ENCODE data around the gene SIGLEC9. TPM values are rescaled to one million over a fixed set of nuclear protein-coding genes. Genes with fewer than 3 reads are reported as not detected.

The SIGLEC9 gene
- total and polyA plus RNA-seq, 2 donors (not counting 1 experiment from before 2014, with no cell fraction given) = 0.72 TPM; not detected in 1

DNA sequence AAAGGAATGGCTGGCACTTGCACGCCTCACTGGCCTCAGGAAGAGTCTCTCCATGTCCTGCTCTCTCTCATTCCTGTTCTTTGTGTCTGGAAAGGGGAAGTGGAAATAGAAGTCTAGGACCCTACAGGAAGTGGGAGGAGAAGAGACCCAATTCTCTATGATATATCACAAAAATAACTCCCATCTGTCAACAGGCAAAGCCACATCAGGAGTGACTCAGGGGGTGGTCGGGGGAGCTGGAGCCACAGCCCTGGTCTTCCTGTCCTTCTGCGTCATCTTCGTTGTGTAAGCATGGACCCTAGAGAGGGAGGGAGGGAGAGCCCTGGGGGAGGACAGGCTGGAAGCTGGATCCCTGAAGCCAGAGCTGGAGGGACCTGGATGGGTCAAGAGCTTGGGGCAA is 3.0 kb downstream of the SIGLEC9 start:
- 0% methylated on average over 3 of the region's 4 CpGs for WGBS (ENCODE audit: insufficient coverage)
- ChIA-PET POLR2A (no interaction called here), CTCF (no interaction called here)
- peaks cover 0 to 27% (median 3%) of the 10 kb centered on the region in 4 experiments for H3K27me3 ChIP-seq (replicated peaks in 1 of 4; ENCODE audit: control extremely low read depth in 1 of 4, control insufficient read depth in 3 of 4, insufficient read depth in 4 of 4, low read length in 3 of 4)
- no peak for TF ChIP-seq EZH2 (IDR thresholded peaks at IDR 0.05; ENCODE audit: borderline replicate concordance, insufficient read depth, low read depth, low read length, poor library complexity, severe bottlenecking)
- TF ChIP-seq, protein P1, sequence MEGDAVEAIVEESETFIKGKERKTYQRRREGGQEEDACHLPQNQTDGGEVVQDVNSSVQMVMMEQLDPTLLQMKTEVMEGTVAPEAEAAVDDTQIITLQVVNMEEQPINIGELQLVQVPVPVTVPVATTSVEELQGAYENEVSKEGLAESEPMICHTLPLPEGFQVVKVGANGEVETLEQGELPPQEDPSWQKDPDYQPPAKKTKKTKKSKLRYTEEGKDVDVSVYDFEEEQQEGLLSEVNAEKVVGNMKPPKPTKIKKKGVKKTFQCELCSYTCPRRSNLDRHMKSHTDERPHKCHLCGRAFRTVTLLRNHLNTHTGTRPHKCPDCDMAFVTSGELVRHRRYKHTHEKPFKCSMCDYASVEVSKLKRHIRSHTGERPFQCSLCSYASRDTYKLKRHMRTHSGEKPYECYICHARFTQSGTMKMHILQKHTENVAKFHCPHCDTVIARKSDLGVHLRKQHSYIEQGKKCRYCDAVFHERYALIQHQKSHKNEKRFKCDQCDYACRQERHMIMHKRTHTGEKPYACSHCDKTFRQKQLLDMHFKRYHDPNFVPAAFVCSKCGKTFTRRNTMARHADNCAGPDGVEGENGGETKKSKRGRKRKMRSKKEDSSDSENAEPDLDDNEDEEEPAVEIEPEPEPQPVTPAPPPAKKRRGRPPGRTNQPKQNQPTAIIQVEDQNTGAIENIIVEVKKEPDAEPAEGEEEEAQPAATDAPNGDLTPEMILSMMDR (IDR thresholded peaks at IDR 0.05) = no peak
- peak overlapping the region in 1 of 5 experiments; percentile 41 for H3K4me3 ChIP-seq (ENCODE audit: control extremely low read depth in 1 of 5, extremely low read depth in 1 of 5, insufficient read depth in 1 of 5, low read depth in 2 of 5, low read length in 4 of 5)
- H3K27ac ChIP-seq (ENCODE audit: low read length in 2 of 2) = no peak overlapping the region
- H3K27ac Mint-ChIP-seq = no peak overlapping the region
- no peak overlapping the region for H3K4me3 Mint-ChIP-seq
- peaks cover 36% of the 10 kb centered on the region for H3K27me3 Mint-ChIP-seq
- no peak overlapping the region for H3K4me2 ChIP-seq (replicated peaks; ENCODE audit: low read depth, low read length, poor library complexity, severe bottlenecking)
- no peak overlapping the region for H3K9ac ChIP-seq (ENCODE audit: low read length)
- ATAC-seq (ENCODE audit: low read depth) = no peak
- peaks cover 13% of the 10 kb centered on the region for H3K4me1 Mint-ChIP-seq
- no peaks in the 10 kb centered on the region for H4K20me1 ChIP-seq (ENCODE audit: control insufficient read depth, insufficient read depth, low read length, poor library complexity, severe bottlenecking)
- H3K4me1 ChIP-seq (ENCODE audit: control insufficient read depth in 2 of 2, insufficient read depth in 2 of 2, low read length in 2 of 2) = peaks cover 8 to 14% of the 10 kb centered on the region in 2 donors
- no peak for DNase-seq
- intact Hi-C loops (cut with micrococcal nuclease) = no loop called here
- no peaks in the 10 kb centered on the region for H3K36me3 ChIP-seq (replicated peaks in 1 of 2; ENCODE audit: control extremely low read depth in 1 of 2, control insufficient read depth in 1 of 2, extremely low read depth in 1 of 2, insufficient read depth in 2 of 2, low read length in 1 of 2)
- H3K79me2 ChIP-seq (ENCODE audit: control insufficient read depth, insufficient read depth, low read length) = no peaks in the 10 kb centered on the region
- H3K9me3 ChIP-seq (ENCODE audit: control extremely low read depth in 1 of 3, control insufficient read depth in 2 of 3, insufficient read depth in 1 of 3, low read length in 2 of 3) = peaks cover 0 to 4% (median 0%) of the 10 kb centered on the region in 3 donors
- no peak overlapping the region for H2AFZ ChIP-seq (ENCODE audit: insufficient read depth, low read depth, low read length, poor library complexity, severe bottlenecking)
- H3K9me3 Mint-ChIP-seq (ENCODE audit: insufficient read depth) = no peaks in the 10 kb centered on the region

DNA sequence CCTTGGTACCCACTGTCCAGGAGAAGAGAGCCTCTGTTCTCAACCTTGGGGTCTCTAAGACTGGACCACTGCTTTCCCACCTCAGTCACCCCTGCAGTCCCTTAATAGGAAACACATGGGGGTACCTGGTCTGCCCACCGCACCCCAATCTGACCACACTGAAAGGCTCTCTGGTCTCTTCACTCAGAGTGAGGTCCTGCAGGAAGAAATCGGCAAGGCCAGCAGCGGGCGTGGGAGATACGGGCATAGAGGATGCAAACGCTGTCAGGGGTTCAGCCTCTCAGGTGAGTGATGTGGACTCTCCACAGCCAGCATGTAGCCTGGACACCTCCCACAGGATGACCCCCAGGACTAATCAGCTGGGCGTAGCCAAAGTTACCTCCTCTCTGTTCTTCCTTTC is 3.5 kb downstream of the SIGLEC9 start:
- Histone ChIP-seq H2AFZ (ENCODE audit: insufficient read depth, low read depth, low read length, poor library complexity, severe bottlenecking) (no peak overlapping the region), H3K36me3 (replicated peaks in 1 of 2; ENCODE audit: control extremely low read depth in 1 of 2, control insufficient read depth in 1 of 2, extremely low read depth in 1 of 2, insufficient read depth in 2 of 2, low read length in 1 of 2) (no peaks in the 10 kb centered on the region), H3K27me3 (replicated peaks in 1 of 4; ENCODE audit: control extremely low read depth in 1 of 4, control insufficient read depth in 3 of 4, insufficient read depth in 4 of 4, low read length in 3 of 4) (peaks cover 0 to 27% (median 3%) of the 10 kb centered on the region in 4 experiments), H3K9ac (ENCODE audit: low read length) (no peak overlapping the region), H3K4me3 (ENCODE audit: control extremely low read depth in 1 of 5, extremely low read depth in 1 of 5, insufficient read depth in 1 of 5, low read depth in 2 of 5, low read length in 4 of 5) (no peak overlapping the region), H3K4me2 (replicated peaks; ENCODE audit: low read depth, low read length, poor library complexity, severe bottlenecking) (no peak overlapping the region), H3K27ac (ENCODE audit: low read length in 2 of 2) (no peak overlapping the region), H3K79me2 (ENCODE audit: control insufficient read depth, insufficient read depth, low read length) (no peaks in the 10 kb centered on the region), H3K9me3 (ENCODE audit: control extremely low read depth in 1 of 3, control insufficient read depth in 2 of 3, insufficient read depth in 1 of 3, low read length in 2 of 3) (peaks cover 0 to 4% (median 0%) of the 10 kb centered on the region in 3 donors), H3K4me1 (ENCODE audit: control insufficient read depth in 2 of 2, insufficient read depth in 2 of 2, low read length in 2 of 2) (peaks cover 7 to 11% of the 10 kb centered on the region in 2 donors), H4K20me1 (ENCODE audit: control insufficient read depth, insufficient read depth, low read length, poor library complexity, severe bottlenecking) (no peaks in the 10 kb centered on the region)
- WGBS (ENCODE audit: insufficient coverage) = 100% methylated on average over 3 of the region's 7 CpGs
- H3K4me1 Mint-ChIP-seq = peaks cover 12% of the 10 kb centered on the region
- peaks cover 40% of the 10 kb centered on the region for H3K27me3 Mint-ChIP-seq
- TF ChIP-seq EZH2 (IDR thresholded peaks at IDR 0.05; ENCODE audit: borderline replicate concordance, insufficient read depth, low read depth, low read length, poor library complexity, severe bottlenecking) = no peak
- TF ChIP-seq, protein P1 (IDR thresholded peaks at IDR 0.05) = no peak
- no peak overlapping the region for H3K4me3 Mint-ChIP-seq
- ChIA-PET CTCF (no interaction called here), POLR2A (no interaction called here)
- intact Hi-C loops (cut with micrococcal nuclease) = no loop called here
- no peak for ATAC-seq (ENCODE audit: low read depth)
- H3K9me3 Mint-ChIP-seq (ENCODE audit: insufficient read depth) = no peaks in the 10 kb centered on the region
- DNase-seq = no peak
- no peak overlapping the region for H3K27ac Mint-ChIP-seq
